ENCODE results near the gene SENP8. TPM values are rescaled to one million over a fixed set of nuclear protein-coding genes. Genes with fewer than 3 reads are reported as not detected.

SENP8 gene
- total RNA-seq, 3 donors from 2014 or later, result 2.6 to 3.0 (median 2.9) TPM

GRCh38 chr15:72147418-72147817 lies 29.2 kb downstream of the SENP8 start:
- no peak for DNase-seq
- H3K4me1 ChIP-seq (ENCODE audit: low read depth), result peaks cover under 1% of the 10 kb centered on the region
- H3K4me3 ChIP-seq, result no peak overlapping the region
- intact Hi-C loops (cut with DNase I, micrococcal nuclease), result no loop called here
- no peak for TF ChIP-seq CTCF (IDR thresholded peaks at IDR 0.05)
- no peak for ATAC-seq
- H3K9me3 ChIP-seq, result no peaks in the 10 kb centered on the region
- H3K36me3 ChIP-seq (ENCODE audit: low read depth), result no peaks in the 10 kb centered on the region

GRCh38 chr15:72153269-72154000 lies 35.2 kb downstream of the SENP8 start:
- H3K9me3 ChIP-seq, result no peaks in the 10 kb centered on the region
- intact Hi-C loops (cut with DNase I, micrococcal nuclease), result no loop called here
- H3K4me1 ChIP-seq (ENCODE audit: low read depth), result peaks cover 20% of the 10 kb centered on the region
- DNase-seq (no peak), ATAC-seq (no peak)
- no peak overlapping the region for H3K4me3 ChIP-seq
- H3K36me3 ChIP-seq (ENCODE audit: low read depth), result no peaks in the 10 kb centered on the region
- TF ChIP-seq CTCF (IDR thresholded peaks at IDR 0.05), result no peak

GRCh38 chr15:72154316-72154715 lies 36.1 kb downstream of the SENP8 start:
- intact Hi-C loops (cut with DNase I, micrococcal nuclease), result no loop called here
- TF ChIP-seq CTCF (IDR thresholded peaks at IDR 0.05), result no peak
- no peak for ATAC-seq
- Histone ChIP-seq H3K36me3 (ENCODE audit: low read depth) (no peaks in the 10 kb centered on the region), H3K9me3 (no peaks in the 10 kb centered on the region), H3K4me3 (no peak overlapping the region), H3K4me1 (ENCODE audit: low read depth) (peaks cover 20% of the 10 kb centered on the region)
- DNase-seq, result no peak

DNA sequence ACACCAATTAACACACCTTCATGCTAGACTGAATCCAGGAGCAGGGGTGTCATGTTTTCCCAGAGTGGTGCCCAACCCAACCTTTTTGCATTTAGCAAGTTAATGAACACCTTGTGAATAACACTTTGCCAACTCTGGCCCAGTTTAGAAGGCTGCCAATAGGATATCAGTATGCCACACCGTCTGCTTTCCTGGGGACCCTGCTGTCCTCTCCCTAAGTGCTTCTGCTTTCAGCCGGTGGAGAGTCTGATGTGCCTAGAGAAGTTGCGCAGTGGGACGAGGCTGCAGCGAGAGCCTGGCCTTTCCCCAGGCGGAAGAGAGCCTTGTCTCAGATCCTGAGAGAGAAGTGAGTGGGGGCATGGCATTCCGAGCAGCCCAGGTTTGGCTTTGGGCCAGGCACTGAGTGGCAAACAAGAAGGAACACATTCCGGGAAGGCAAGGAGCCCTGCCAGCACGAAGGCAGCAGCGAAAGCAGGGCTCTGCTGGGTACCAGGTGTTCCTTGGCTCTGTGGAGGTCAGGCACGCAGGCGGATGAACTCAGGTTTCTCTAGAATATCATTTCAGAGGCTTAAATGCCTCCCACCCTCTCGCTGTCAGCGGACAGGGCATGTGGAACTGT lies 36.9 kb downstream of the SENP8 start:
- Histone ChIP-seq H3K4me1 (ENCODE audit: low read depth) (peaks cover 20% of the 10 kb centered on the region), H3K4me3 (peak overlapping the region; percentile 10), H3K9me3 (no peaks in the 10 kb centered on the region), H3K36me3 (ENCODE audit: low read depth) (no peaks in the 10 kb centered on the region)
- DNase-seq (peak; percentile 85 to 89 (median 87)), ATAC-seq (peak; percentile 83)
- intact Hi-C loops (cut with DNase I, micrococcal nuclease), result no loop called here
- TF ChIP-seq CTCF (IDR thresholded peaks at IDR 0.05), result no peak

DNA sequence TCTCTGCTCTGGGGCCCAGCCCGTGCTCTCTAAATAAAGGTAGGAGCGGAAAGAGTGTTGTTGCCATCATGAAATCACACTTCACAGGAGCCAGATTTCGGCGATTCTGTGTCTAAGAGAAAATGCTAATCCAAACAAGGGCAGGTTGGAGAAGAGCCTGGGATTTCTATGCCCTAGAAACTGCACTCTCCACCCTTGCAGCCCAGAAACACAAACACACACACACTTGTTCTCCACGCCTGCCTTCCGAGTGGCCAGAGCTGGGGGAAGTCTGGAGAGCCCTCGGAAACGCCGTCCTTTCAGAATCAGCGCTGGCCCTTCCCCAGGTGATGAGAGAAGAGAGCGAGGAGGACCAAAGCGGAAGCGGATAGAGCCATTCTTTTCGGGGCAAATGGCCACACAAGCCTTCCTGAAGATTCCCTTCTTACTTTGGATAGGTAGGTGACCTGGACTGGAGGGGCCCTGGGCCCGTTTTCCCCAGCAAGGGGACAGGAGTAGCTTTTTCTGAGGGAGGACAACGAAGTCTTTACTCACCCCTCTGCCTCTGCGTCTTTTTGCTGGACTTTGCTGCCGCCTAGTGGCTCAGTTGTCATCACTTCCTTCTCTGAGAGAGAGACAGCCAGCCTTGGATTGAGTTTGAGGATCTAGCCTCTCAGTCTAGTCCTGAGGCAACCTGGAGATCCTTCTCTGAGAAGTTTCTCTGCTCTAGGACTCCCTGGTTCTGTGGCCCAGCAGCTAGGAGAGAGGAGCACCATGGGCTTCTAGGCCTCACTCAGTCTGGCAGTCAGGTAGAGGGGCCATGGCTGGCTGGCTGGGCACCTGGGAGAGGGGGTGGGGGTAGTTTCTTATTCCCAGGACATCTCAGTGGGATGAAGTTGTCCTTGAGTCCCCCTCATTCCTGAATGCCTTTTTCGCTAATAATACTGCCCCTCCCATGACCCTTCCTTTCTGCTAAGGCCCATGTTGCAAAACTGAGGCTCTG lies 37.7 kb downstream of the SENP8 start:
- H3K36me3 ChIP-seq (ENCODE audit: low read depth), result no peaks in the 10 kb centered on the region
- H3K9me3 ChIP-seq, result no peaks in the 10 kb centered on the region
- H3K4me3 ChIP-seq, result peak overlapping the region; percentile 10
- TF ChIP-seq CTCF (IDR thresholded peaks at IDR 0.05), result peak; percentile 58
- DNase-seq (peak; percentile 83 to 95 (median 92)), ATAC-seq (peak; percentile 89)
- peaks cover 20% of the 10 kb centered on the region for H3K4me1 ChIP-seq (ENCODE audit: low read depth)
- intact Hi-C loops (cut with DNase I, micrococcal nuclease), result no loop called here
